ENCODE measurements around the gene ZDHHC19.
A peak's percentile ranks its signal among the peaks of the same experiment; 100 is the strongest.
"Not testable (repeated sequence)": the region's sequence is repeated elsewhere in the genome, so short reads cannot be mapped to it uniquely, and the experiment has no call there.

ZDHHC19 gene

GRCh38 chr3:196202516-196202970 lies 8.7 kb downstream of the ZDHHC19 start:
- DNase-seq, result no peak

GRCh38 chr3:196198771-196199753 lies 12.1 kb downstream of the ZDHHC19 start:
- DNase-seq, result no peak

- DNase-seq, result no peak
Measured at GRCh38 chr3:196198081-196198675, 13.0 kb downstream of the ZDHHC19 start.

- DNase-seq, result no peak
Measured at GRCh38 chr3:196197524-196197923, 13.7 kb downstream of the ZDHHC19 start.

- DNase-seq, result no peak
Measured at GRCh38 chr3:196195664-196196265, 15.4 kb downstream of the ZDHHC19 start.

GRCh38 chr3:196194542-196194915 lies 16.7 kb downstream of the ZDHHC19 start:
- DNase-seq, result no peak

GRCh38 chr3:196193736-196194541 lies 17.3 kb downstream of the ZDHHC19 start:
- no peak for DNase-seq

- no peak for DNase-seq
Measured at GRCh38 chr3:196193133-196193735, 18.0 kb downstream of the ZDHHC19 start.

GRCh38 chr3:196192524-196193051 lies 18.6 kb downstream of the ZDHHC19 start:
- DNase-seq, result peak; percentile 29

GRCh38 chr3:196192036-196192523 lies 19.1 kb downstream of the ZDHHC19 start:
- DNase-seq, result peak; percentile 61

GRCh38 chr3:196189566-196190347 lies 21.4 kb downstream of the ZDHHC19 start:
- no peak for DNase-seq

- peak; percentile 30 for DNase-seq
Measured at GRCh38 chr3:196186651-196187573, 24.3 kb downstream of the ZDHHC19 start.

- no peak for DNase-seq
Measured at GRCh38 chr3:196184881-196185280, 26.3 kb downstream of the ZDHHC19 start.

GRCh38 chr3:196184169-196184432 lies 27.1 kb downstream of the ZDHHC19 start:
- DNase-seq, result not testable (repeated sequence)

- no peak for DNase-seq
Measured at GRCh38 chr3:196181127-196181546, 30.1 kb downstream of the ZDHHC19 start.

- DNase-seq, result no peak
Measured at GRCh38 chr3:196180346-196180745, 30.9 kb downstream of the ZDHHC19 start.

- DNase-seq, result peak; percentile 83
Measured at GRCh38 chr3:196179380-196180308, 31.6 kb downstream of the ZDHHC19 start.

GRCh38 chr3:196178993-196179379 lies 32.2 kb downstream of the ZDHHC19 start:
- DNase-seq, result no peak

- no peak for DNase-seq
Measured at GRCh38 chr3:196177967-196178366, 33.2 kb downstream of the ZDHHC19 start.
